Omental fat pad (tissue), 4 donors: Measurements from ENCODE around the gene ORM1. TPM values are rescaled to one million over a fixed set of nuclear protein-coding genes. Genes with fewer than 3 reads are reported as not detected.
"Not testable (repeated sequence)": the region's sequence is repeated elsewhere in the genome, so short reads cannot be mapped to it uniquely, and the experiment has no call there.

Experiments used
- ATAC-seq: fragments of 150-250 bp; one replicate; pipeline ENCODE4 v1.9.1; 2016; ENCODE audit warnings: mild to moderate bottlenecking, moderate library complexity; ENCODE audit not compliant: low FRiP score
- DNase-seq: peaks from one replicate; pipeline ENCODE4 v3.0.0-alpha.2; 2019; ENCODE audit warnings: low spot score
- total RNA-seq, 4 donors: library from RNA; depleted of rRNA; stranded (reverse); fragments of >200 nt; gene quantifications; one replicate each; pipeline ENCODE4 v1.1.0, GENCODE V29; 2016
- TF ChIP-seq, protein P1 (sequence below), 3 donors: fragments of 450-650 bp; IDR thresholded peaks; one replicate each; pipeline ENCODE4 v1.5.1; 2016 to 2017; ENCODE audit warnings: antibody characterized with exemption in 3 of 3, mild to moderate bottlenecking in 3 of 3, moderate library complexity in 2 of 3

ORM1 gene
- total RNA-seq, 4 donors from 2014 or later: 0.65 to 5.4 (median 1.0) TPM; not detected in 1

DNA sequence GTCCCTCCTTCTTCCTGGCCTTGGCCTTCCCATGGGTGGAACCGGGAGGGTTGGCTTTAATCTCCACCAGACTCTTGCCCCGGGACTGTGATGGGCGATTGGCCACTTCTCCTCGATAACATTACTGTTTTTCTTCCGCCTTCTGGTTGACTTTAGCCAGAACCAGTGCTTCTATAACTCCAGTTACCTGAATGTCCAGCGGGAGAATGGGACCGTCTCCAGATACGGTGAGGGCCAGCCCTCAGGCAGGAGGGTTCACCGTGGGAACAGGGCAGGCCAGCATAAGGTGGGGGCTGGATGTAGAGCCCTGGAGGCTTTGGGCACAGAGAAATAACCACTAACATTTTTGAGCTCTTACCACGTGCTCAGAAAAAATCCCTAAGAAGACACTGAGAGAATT is 7.7 kb downstream of the ORM1 start:
- TF ChIP-seq, protein P1, sequence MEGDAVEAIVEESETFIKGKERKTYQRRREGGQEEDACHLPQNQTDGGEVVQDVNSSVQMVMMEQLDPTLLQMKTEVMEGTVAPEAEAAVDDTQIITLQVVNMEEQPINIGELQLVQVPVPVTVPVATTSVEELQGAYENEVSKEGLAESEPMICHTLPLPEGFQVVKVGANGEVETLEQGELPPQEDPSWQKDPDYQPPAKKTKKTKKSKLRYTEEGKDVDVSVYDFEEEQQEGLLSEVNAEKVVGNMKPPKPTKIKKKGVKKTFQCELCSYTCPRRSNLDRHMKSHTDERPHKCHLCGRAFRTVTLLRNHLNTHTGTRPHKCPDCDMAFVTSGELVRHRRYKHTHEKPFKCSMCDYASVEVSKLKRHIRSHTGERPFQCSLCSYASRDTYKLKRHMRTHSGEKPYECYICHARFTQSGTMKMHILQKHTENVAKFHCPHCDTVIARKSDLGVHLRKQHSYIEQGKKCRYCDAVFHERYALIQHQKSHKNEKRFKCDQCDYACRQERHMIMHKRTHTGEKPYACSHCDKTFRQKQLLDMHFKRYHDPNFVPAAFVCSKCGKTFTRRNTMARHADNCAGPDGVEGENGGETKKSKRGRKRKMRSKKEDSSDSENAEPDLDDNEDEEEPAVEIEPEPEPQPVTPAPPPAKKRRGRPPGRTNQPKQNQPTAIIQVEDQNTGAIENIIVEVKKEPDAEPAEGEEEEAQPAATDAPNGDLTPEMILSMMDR (IDR thresholded peaks at IDR 0.05): no peak
- ATAC-seq: no peak

DNA sequence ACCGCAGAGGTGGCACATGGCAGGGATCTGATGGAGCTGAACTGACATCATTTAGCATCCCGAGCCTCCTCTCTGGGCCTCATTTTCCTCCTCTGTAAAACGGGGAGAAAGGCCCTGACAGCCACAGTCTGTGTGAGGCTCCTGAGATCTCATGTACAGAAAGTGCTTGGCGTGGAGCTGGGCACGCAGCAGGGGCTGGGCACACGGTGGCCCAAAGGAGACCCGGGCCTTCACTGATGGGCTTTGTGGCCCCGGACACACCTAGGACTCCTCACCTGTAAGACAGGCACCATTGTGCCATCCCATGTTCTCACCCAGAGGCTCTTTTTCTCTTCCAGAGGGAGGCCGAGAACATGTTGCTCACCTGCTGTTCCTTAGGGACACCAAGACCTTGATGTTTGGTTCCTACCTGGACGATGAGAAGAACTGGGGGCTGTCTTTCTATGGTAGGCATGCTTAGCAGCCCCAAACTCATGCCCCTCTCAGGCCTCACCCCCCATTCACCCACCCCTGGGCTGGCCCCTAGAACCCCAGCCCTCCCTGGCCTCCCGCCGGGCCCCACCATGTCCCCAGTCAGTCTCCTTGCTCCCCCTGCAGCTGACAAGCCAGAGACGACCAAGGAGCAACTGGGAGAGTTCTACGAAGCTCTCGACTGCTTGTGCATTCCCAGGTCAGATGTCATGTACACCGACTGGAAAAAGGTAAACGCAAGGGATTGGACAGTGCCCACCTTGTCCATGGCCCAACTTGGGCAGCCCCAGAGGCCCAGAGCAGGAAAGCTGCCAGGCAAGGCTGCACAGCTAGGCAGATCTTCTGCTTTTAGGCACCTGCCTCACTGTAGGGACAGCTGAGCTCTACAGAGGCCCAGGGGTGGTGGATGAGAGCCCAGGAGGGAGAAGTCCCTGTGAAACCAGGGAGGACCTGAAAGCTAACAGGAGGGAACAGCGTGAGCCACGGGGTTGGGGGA is 8.6 kb downstream of the ORM1 start:
- ATAC-seq, DNase-seq: not testable (repeated sequence)

More for the DNA sequence above, 7.7 kb downstream of the ORM1 start:
- no peak for DNase-seq

DNA sequence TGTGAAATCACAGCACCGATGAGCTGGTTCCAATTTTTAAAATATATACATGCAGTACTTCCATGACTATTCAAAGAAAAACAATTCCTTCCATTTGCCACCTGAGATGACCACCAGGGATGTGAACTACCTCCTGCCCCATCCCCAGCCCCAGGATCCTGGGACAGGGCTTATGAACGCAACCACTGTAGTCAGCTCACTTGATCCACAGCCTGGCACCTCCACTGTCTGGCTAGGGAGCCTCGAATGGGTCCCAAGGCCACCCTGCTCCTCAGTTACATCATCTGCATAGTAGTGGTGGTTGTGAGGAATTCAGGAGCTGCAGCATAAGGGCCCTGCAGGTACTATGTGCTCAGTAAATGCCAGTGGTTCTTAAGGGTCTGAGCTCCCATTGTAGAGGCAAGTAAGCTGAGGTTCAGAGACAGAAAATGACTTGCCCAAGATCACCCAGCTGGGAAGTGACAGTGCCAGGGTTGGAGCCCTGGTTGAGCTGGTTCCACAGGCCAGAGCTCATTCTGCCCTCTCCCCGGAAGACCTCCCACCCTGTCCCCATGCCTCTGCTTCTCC is 9.7 kb downstream of the ORM1 start:
- not testable (repeated sequence) for DNase-seq, ATAC-seq

DNA sequence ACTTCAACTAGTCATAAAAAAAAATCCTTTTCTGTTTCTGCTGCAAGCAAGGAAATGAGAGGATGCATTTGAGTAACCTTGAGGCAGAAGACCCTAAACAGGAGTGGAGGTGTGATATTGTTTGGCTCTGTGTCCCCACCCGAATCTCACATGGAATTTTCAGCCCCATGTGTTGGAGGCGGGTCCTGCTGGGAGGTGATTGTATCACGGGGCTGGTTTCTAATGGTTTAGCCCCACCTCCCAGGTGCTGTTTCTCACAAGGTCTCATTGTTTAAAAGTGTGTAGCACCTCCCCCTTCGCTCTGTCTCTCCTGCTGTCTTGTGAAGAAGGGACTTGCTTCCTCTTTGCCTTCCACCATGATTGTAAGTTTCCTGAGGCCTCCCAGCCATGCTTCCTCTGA is 10.8 kb downstream of the ORM1 start:
- ATAC-seq, DNase-seq: not testable (repeated sequence)

DNA sequence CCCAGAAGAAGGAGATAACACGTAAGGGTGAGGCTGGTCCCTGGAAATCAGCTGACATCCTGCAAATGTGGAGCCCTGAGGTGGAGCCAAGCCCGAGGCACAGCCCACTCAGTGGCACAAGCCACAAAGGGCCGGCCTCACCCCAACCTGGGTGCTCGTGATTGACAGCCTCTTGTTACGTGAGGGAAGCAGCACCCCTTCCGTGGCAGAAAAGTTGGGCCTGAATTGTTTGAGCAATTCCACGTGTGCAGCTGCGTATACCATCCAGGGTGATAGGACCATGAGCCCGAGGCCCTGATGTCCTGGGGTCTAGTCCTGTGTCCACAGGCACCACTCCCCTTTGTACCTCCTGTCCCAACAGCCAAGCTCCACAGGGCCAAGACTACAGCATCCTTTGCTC is 11.6 kb downstream of the ORM1 start:
- ATAC-seq: no peak
- DNase-seq: no peak
- TF ChIP-seq, protein P1 (IDR thresholded peaks at IDR 0.05): no peak

DNA sequence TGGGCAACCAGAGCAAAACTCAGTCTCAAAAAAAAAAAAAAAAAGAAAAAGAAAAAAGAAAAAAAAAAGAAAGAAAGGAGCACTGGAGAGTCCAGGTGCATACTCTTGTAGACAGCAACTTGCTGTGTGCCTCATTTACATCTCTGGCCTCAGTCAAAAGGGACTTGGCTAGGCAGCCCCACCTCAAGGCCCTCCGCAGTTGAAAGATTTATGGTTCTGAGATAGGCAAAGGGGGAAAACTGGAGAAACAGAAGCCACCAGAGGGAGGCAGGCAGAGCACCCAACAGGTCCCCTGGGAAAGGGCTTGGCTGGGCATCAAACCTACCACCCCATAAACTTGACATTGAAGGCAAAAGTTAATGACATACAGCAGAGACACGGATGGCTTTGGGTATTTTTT is 12.8 kb downstream of the ORM1 start:
- DNase-seq (no peak), ATAC-seq (no peak)
- TF ChIP-seq, protein P1 (IDR thresholded peaks at IDR 0.05): no peak

DNA sequence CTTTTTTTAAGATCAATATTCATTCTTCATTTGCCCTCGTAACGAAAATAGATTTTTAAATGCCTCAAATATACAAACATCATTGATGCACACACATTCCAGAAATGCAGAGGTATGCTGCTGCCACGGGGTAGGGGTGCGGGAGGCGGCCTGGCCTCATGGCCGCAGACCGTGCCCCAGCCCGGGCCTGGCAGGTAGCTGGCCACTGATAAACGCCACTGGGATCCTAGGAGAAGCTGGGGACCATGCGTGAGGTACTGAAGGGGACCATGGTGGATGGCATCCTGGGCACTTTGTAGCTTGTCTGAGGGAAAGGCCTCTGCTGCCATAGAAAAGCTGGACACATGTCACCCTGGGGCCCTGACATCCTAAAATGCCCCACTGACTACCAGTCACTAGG is 13.3 kb downstream of the ORM1 start:
- DNase-seq: no peak
- TF ChIP-seq, protein P1 (IDR thresholded peaks at IDR 0.05): no peak
- no peak for ATAC-seq

DNA sequence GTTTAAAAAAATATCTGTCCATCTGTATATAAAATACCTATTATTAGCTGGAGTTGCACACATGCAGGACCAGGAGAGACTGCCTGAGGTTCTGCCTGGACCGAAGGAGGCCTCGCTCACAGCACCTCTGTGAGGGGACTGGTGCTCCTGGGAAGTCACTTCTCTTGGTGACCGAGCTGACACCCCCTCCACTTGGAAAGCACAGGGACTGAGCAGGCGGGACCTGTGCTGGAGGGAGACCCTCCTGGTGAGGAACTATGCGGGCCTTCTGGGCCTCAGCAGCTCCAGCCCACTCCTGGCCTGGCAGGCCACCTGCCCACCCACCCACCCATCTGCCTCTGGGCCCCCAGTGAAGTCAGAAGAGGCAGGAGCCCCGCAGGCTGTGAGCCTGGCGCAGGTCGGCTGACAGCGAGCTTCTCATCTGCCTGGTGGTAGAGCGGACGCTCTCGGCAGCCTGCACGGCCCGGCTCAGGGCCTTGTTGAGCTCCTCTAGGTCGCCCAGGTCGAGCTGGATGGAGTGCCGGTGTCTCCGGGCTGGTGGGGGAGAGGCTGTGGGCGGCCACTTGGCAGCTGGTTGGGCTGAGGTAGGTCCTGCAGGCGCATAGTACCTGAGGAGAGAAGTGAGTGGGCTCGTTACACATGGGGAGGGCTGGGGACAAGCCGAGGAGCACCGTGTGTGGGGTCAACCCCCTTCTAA is 13.9 kb downstream of the ORM1 start:
- TF ChIP-seq, protein P1 (IDR thresholded peaks at IDR 0.05): no peak
- ATAC-seq: no peak

More for the DNA sequence above, 13.9 kb downstream of the ORM1 start:
- DNase-seq: no peak
